Measurements from ENCODE around the gene GCDH. TPM values are rescaled to one million over a fixed set of nuclear protein-coding genes. Genes with fewer than 3 reads are reported as not detected.
A peak's percentile ranks its signal among the peaks of the same experiment; 100 is the strongest.
"Not testable (repeated sequence)": the region's sequence is repeated elsewhere in the genome, so short reads cannot be mapped to it uniquely, and the experiment has no call there.

GCDH gene
- total RNA-seq, 1 donor from 2014 or later: 42.4 TPM

GRCh38 chr19:12872941-12873890 lies 17.7 kb upstream of the GCDH start:
- DNase-seq: peak; percentile 74

GRCh38 chr19:12873891-12874745 lies 16.8 kb upstream of the GCDH start:
- no peak for DNase-seq

- DNase-seq: no peak
These were observed 15.9 kb upstream of the GCDH start for GRCh38 chr19:12875086-12875485.

GRCh38 chr19:12880551-12881171 lies 10.3 kb upstream of the GCDH start:
- DNase-seq: peak; percentile 37

- peak; percentile 88 for DNase-seq
These were observed 9.7 kb upstream of the GCDH start, which contains the start of gene DNASE2 for GRCh38 chr19:12881172-12881808. TSS of gene DNASE2 (minus strand) at chr19:12881449. CDS start at chr19:12881375, 74 bp downstream.

- DNase-seq: no peak
These were observed 8.4 kb upstream of the GCDH start for GRCh38 chr19:12882589-12882988.

- no peak for DNase-seq
These were observed 6.8 kb upstream of the GCDH start for GRCh38 chr19:12884202-12884601.

- no peak for DNase-seq
These were observed 6.4 kb upstream of the GCDH start for GRCh38 chr19:12884627-12884925.

GRCh38 chr19:12884926-12885748 lies 5.8 kb upstream of the GCDH start:
- DNase-seq: peak; percentile 71

GRCh38 chr19:12885749-12886650 lies 5.0 kb upstream of the GCDH start:
- no peak for DNase-seq

GRCh38 chr19:12886651-12886968 lies 4.3 kb upstream of the GCDH start:
- DNase-seq: no peak

GRCh38 chr19:12886969-12887747 lies 3.8 kb upstream of the GCDH start, which contains the start of gene KLF1:
TSS of gene KLF1 (minus strand) at chr19:12887201. CDS start at chr19:12887140, 61 bp downstream.
- DNase-seq: no peak

- no peak for DNase-seq
These were observed 2.9 kb upstream of the GCDH start for GRCh38 chr19:12888006-12888603.

GRCh38 chr19:12890299-12890786 lies 617 bp upstream of the GCDH start:
- DNase-seq: not testable (repeated sequence)

GRCh38 chr19:12891553-12892021 lies 627 bp downstream of the GCDH start:
- no peak for DNase-seq

- DNase-seq: no peak
These were observed 2.6 kb downstream of the GCDH start for GRCh38 chr19:12893582-12893981.

- no peak for DNase-seq
These were observed 5.5 kb downstream of the GCDH start for GRCh38 chr19:12896460-12896859.

GRCh38 chr19:12899891-12900518 lies 9.0 kb downstream of the GCDH start:
- DNase-seq: no peak

All from dermis blood vessel endothelial cell (primary cell).